Measurements from ENCODE around the gene TECTA.
"Not testable (repeated sequence)": the region's sequence is repeated elsewhere in the genome, so short reads cannot be mapped to it uniquely, and the experiment has no call there.

Gene TECTA

GRCh38 chr11:121163658-121164308 lies 62.7 kb downstream of the TECTA start:
- TF ChIP-seq CTCF (IDR thresholded peaks at IDR 0.05; ENCODE audit: insufficient read depth, missing control alignments): no peak
- FAIRE-seq (no peak), DNase-seq (ENCODE audit: insufficient read length, low spot score) (no peak)

GRCh38 chr11:121177629-121178028 lies 76.6 kb downstream of the TECTA start:
- not testable (repeated sequence) for FAIRE-seq

GRCh38 chr11:121179306-121179705 lies 78.3 kb downstream of the TECTA start:
- no peak for FAIRE-seq
- no peak for TF ChIP-seq CTCF (IDR thresholded peaks at IDR 0.05; ENCODE audit: insufficient read depth, missing control alignments)
- DNase-seq (ENCODE audit: insufficient read length, low spot score): no peak

More at GRCh38 chr11:121177629-121178028, 76.6 kb downstream of the TECTA start:
- DNase-seq (ENCODE audit: insufficient read length, low spot score): not testable (repeated sequence)

GRCh38 chr11:121180183-121180582 lies 79.1 kb downstream of the TECTA start:
- DNase-seq (ENCODE audit: insufficient read length, low spot score): no peak
- TF ChIP-seq CTCF (IDR thresholded peaks at IDR 0.05; ENCODE audit: insufficient read depth, missing control alignments): no peak
- no peak for FAIRE-seq

- FAIRE-seq: no peak
- TF ChIP-seq CTCF (IDR thresholded peaks at IDR 0.05; ENCODE audit: insufficient read depth, missing control alignments): no peak
Observed at GRCh38 chr11:121188776-121189175, 87.7 kb downstream of the TECTA start.

GRCh38 chr11:121191818-121192217 lies 90.8 kb downstream of the TECTA start:
- FAIRE-seq (no peak), DNase-seq (ENCODE audit: insufficient read length, low spot score) (no peak)
- no peak for TF ChIP-seq CTCF (IDR thresholded peaks at IDR 0.05; ENCODE audit: insufficient read depth, missing control alignments)

More at GRCh38 chr11:121188776-121189175, 87.7 kb downstream of the TECTA start:
- DNase-seq (ENCODE audit: insufficient read length, low spot score): no peak

GRCh38 chr11:121194731-121195596 lies 93.9 kb downstream of the TECTA start:
- TF ChIP-seq CTCF (IDR thresholded peaks at IDR 0.05; ENCODE audit: insufficient read depth, missing control alignments): peak; percentile 88
- FAIRE-seq: no peak

More at GRCh38 chr11:121194731-121195596, 93.9 kb downstream of the TECTA start:
- peak; percentile 22 for DNase-seq (ENCODE audit: insufficient read length, low spot score)
